AG09309 (cell line): ENCODE results near the gene BCKDK.
A peak's percentile ranks its signal among the peaks of the same experiment; 100 is the strongest.
"Not testable (repeated sequence)": the region's sequence is repeated elsewhere in the genome, so short reads cannot be mapped to it uniquely, and the experiment has no call there.

Source experiments
- DNase-seq: peaks from one replicate; pipeline ENCODE4 v3.0.0-alpha.2; 2010; ENCODE audit warnings: low read depth
- H3K4me3 ChIP-seq: 2 replicates; pipeline ENCODE4 v1.5.1; 2011; ENCODE audit warnings: mild to moderate bottlenecking, low read depth, low read length, moderate library complexity; ENCODE audit not compliant: control insufficient read depth
- CTCF ChIP-seq: IDR thresholded peaks from 2 replicates; pipeline ENCODE4 v1.5.1; 2011; ENCODE audit warnings: mild to moderate bottlenecking, low read depth, low read length, inconsistent platforms; ENCODE audit not compliant: insufficient read depth, control insufficient read depth; ENCODE audit errors: missing control alignments

BCKDK gene

DNA sequence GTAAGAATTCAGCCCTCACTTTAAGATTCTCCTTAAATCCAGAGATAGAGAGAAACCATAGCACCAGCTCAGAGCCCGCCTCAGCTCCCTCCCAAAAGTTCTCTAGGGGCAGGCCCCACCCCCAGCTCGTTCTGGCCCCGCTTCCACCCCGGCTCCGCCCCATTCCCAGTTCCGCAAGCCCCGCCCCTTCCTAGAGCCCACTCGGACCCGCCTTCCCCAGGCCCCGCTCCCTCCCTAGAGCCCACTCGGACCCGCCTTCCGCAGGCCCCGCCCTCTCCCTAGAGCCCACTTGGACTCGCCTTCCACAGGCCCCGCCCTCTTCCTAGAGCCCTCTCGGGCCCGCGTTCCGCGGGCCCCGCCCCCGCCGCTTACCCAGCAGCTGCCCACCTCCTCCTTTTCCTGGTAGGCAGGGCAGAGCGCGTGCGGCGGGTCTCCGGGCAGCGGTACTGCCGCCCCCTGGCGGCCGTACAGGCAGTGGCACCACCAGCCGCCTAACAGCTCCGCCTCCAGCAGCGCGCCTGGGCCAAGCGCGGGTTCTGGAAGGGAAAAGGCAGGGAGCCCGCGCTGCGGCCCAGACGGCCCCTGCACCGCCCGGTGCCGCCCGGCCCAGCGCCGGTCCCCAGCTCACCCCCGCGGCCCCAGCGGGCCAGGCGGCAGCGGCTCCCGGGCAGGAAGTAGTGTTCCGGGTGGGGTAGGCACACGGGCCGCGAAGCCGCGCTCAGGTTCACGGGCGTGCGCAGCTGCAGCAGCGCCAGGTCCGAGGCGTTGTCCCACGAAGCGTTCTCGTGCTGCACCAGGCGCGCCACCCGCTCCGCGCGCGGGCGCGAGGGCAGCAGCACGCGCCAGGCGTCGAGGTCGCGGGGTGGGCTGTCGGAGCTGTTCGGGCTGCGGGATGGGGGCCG lies 34.2 kb downstream of the BCKDK start:
- peak; percentile 94 for DNase-seq
- H3K4me3 ChIP-seq: peak overlapping the region; percentile 25
- peak; percentile 89 for TF ChIP-seq CTCF

DNA sequence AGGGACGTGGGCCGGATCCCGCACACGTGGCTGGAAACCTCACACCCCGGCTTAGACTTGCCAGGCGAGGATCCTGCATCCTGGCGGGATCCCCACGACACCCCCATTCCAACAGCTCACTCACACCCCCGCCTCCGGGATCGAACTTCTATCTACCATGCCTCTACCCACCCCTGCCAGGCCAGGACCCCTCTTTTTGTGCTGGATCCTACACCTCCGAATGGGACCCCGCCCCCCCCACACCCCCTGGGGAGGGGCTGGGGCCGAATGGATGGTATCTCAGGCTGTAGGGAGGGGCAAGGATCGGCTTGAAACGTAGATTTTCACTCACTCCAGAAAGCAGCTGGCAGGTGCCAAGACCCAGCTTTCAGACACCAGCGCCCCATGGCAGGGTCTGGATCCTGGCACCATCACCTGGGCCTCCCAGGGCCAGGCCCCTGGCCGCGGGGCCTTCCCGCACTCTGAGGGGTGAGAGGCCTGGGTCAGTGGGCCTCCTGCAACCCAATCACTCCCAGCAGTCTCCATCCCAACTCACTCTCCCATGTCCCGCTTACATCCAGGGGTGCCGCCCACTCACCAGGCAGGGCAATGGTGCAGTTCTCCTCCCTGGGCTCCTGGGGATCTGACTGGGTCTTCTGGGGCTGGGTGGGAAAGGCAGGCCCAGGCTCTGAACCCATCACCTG lies 35.0 kb downstream of the BCKDK start:
- no peak for TF ChIP-seq CTCF
- no peak overlapping the region; the same call in 1 of the 2 replicates for H3K4me3 ChIP-seq
- no peak for DNase-seq

DNA sequence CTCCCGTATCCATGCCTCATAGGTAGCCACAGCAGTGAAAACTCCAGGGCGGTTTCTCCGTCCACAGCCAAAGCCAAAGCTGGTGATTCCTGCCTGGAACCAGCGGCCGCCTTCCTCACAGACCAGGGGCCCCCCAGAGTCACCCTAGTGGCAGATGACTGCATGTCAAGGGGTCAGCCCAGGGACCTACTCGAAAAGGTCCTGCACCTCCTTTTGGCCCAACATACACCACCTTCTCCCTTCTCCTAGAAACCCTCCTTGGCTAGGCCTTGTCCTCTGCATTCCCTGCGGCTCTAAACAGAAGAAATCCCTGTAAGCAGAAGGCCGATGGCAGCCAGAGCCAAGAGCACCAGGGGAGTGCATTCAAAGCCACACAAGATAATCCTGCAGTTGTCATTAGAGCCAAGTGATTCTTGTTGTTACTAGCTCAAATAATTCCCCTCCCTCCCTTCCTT lies 35.5 kb downstream of the BCKDK start:
- no peak for DNase-seq
- no peak for TF ChIP-seq CTCF
- no peak overlapping the region for H3K4me3 ChIP-seq

GRCh38 chr16:31144418-31144817 lies 36.2 kb downstream of the BCKDK start:
- not testable (repeated sequence) for DNase-seq, H3K4me3 ChIP-seq

- DNase-seq: no peak
- TF ChIP-seq CTCF: no peak
Observed at GRCh38 chr16:31145398-31145990, 37.3 kb downstream of the BCKDK start.

GRCh38 chr16:31147574-31147973 lies 39.4 kb downstream of the BCKDK start:
- DNase-seq: no peak
- H3K4me3 ChIP-seq: no peak overlapping the region
- no peak for TF ChIP-seq CTCF

More at GRCh38 chr16:31145398-31145990, 37.3 kb downstream of the BCKDK start:
- no peak overlapping the region for H3K4me3 ChIP-seq
